GM18867 (cell line): Measurements from ENCODE around the gene SPON1.
A peak's percentile ranks its signal among the peaks of the same experiment; 100 is the strongest.
"Not testable (repeated sequence)": the region's sequence is repeated elsewhere in the genome, so short reads cannot be mapped to it uniquely, and the experiment has no call there.

Source experiments
- ATAC-seq: cut with Tn5 transposase; IDR thresholded peaks from one replicate; pipeline ENCODE4 v1.9.1; 2021; ENCODE audit warnings: mild to moderate bottlenecking, moderate library complexity; ENCODE audit not compliant: unreplicated experiment

Gene SPON1

GRCh38 chr11:14232652-14233051 lies 270.1 kb downstream of the SPON1 start:
- no peak for ATAC-seq

GRCh38 chr11:14234446-14234845 lies 271.9 kb downstream of the SPON1 start:
- ATAC-seq: no peak

DNA sequence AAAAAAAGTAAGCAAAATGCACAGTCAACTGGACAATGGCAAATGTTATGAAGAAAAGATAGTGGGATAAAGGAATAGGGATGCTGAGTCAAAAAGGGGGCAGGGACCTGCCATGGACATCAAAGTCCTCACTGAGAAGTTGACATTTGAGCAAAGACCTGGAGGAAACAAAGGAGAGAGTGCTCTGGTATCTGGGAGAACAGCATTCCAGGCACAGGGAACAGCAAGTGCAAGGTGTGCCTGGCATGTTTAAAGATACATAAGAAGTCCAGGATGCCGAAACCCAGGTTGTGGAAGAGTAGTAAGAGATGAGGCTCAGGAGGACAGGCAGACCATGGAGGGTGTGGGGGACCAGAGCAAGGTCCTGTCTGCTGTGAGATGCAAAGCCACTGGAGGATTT lies 273.2 kb downstream of the SPON1 start:
- ATAC-seq: no peak

DNA sequence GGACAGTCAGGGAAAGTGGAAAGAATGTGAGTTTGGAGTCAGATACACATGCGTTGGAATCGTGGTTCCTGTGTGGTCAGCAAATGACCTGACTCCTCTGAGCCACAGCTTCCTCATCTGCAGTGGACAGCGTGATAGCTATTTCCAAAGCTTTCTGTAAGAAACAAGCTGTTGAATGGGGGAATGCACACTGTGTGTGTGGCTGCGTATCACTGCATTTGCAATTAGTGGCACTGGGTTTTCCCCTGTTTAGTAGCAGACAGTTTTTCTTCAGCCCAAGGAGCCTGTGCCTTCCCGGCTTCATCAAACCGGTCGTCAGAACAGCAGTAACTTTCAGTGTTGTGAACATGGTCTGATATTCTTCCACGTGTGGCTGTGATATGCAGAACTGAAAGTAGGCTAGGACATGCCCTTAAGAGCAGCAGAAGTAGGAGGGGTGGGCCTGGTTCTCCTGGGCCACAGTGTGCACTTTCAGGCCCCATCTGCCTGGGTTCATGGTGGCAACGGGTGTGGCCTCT lies 275.0 kb downstream of the SPON1 start:
- peak; percentile 99 for ATAC-seq

DNA sequence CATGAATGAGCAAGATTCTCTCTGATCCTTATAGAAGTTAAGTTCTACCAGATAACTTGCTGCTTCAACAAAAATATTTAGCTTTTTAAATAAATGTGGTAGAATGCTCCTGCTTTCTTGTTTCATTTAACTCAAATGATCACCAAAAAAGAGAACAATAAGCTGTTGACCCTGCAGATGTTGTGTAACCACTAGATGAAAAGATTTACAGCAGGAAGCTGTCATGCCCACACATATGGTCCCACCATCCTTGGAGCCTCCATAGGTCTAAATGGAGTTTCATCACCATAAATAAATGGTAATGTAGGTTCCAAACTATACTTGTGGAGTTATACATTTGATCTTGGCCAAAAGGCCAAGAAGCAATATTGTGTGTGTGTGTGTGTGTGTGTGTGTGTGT lies 277.7 kb downstream of the SPON1 start:
- no peak for ATAC-seq

- ATAC-seq: no peak
Measured at GRCh38 chr11:14240951-14241350, 278.4 kb downstream of the SPON1 start.

- ATAC-seq: no peak
Measured at GRCh38 chr11:14242187-14242586, 279.7 kb downstream of the SPON1 start.

GRCh38 chr11:14242733-14243132 lies 280.2 kb downstream of the SPON1 start:
- no peak for ATAC-seq

GRCh38 chr11:14244926-14245325 lies 282.4 kb downstream of the SPON1 start:
- ATAC-seq: no peak

DNA sequence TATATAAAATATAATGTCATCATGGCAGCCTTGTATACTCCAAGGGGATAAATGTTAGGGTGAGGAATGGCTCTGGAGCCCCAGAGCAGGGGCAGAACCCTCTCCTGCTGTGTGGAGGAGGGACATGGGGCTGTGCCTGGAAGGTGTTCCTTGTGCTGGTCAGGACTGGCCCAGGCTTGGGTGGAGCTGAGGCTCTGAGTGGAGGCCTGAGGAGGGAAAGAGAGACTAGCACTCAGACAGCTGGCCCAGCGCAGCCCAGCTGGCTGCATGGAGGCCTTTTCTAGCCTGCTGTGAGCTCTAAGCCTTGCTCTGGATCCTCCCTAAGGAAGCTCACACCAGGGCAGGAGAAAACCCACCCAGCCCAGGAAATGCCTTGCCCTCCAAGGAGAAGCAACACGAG lies 282.9 kb downstream of the SPON1 start:
- ATAC-seq: no peak

DNA sequence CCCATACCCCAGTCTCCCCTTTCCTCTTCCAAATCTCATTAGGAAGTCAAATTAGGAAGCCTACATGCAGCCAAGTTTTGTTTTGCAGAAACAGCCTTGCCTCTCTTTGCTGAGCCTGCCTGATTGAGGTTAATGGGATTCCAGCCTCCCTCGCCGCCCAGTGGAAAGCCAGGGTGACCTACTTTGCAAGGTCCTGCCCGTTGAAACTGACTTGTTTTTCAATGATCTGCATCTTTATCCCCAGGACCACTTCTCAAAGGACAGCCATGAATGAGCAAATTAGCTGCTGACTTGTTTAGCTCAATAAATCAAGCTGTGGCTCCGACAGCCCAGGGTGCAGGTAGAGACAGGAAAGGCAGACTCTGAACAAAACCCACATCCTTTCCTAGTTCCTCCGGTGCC lies 286.1 kb downstream of the SPON1 start:
- ATAC-seq: no peak

DNA sequence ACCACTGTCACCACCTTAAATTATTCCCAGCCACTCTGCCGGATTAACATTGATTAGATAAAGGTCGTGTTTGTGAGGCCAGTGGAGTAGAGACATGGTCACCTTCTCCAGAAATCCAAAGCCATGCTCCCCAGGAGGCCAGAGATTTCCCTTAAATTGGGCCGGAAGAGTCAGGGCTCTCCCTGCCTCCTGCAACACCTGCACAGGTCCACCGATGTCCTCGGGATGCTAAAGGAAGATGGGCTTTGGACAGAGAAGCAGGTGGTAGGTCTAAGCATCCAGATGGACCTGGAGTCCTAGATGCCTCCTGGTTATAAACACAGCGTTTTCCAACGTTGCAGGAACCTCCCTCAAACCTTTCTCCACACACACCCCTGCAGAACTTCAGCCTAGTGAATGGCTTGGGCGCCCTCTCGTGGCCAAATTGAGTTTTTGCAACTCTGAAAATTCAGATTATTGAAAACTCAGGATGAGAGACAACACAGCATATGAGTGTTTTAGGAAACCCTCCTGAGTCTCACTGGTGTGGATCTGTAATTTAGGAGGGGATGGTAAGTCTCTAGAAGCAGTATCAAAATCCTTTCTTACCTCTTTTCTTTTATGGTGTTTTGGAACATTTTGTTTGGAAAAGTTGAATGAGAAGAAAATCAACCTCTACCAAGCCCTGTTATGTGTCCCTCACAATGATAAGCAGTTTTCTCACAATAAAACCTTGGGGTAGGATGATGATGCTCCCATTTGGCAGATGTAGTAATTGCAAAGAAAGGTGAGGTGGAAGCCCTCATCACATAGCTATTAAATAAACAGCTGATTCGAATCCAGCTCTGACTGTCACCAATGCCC lies 286.8 kb downstream of the SPON1 start:
- no peak for ATAC-seq

DNA sequence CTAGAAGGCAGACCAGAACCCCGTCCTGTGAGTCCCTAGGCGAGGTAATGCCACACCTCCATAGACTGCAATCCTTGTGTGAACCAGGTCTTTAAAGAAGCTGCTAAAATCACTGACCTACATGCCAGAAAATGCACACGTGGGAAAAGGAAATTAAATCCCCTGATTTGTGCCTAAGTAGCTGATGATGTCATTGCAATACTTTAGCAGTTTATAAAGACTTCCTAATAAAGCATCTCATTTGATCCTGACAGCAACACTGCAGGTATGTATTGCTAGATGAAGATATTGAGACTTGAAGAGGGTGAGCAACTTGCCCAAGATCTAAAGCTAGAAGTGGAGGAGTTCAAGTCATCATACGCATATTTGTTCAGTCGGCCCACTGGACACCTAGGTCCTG lies 289.2 kb downstream of the SPON1 start:
- no peak for ATAC-seq

- ATAC-seq: not testable (repeated sequence)
Measured at GRCh38 chr11:14252501-14252900, 290.0 kb downstream of the SPON1 start.

GRCh38 chr11:14253421-14253820 lies 290.9 kb downstream of the SPON1 start:
- ATAC-seq: no peak

DNA sequence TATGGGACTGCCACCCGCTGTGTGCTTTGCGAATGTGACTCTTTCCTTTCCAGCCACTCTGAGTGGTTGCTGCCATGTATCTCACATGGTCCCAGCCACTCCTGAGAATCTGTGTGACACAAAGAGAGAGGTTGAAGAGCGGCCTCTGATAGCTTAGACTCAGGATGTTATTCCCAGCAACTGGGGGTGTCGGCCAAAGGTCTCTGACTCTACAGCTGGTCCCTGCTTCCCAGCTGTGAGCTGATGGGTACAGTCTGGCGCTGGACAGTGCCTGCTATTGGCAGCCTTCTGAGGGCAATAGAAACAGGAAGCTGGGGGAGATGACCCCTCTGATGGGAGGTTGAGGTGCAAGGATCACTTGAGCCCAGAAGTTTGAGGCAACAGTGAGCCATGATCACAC lies 291.3 kb downstream of the SPON1 start:
- no peak for ATAC-seq

DNA sequence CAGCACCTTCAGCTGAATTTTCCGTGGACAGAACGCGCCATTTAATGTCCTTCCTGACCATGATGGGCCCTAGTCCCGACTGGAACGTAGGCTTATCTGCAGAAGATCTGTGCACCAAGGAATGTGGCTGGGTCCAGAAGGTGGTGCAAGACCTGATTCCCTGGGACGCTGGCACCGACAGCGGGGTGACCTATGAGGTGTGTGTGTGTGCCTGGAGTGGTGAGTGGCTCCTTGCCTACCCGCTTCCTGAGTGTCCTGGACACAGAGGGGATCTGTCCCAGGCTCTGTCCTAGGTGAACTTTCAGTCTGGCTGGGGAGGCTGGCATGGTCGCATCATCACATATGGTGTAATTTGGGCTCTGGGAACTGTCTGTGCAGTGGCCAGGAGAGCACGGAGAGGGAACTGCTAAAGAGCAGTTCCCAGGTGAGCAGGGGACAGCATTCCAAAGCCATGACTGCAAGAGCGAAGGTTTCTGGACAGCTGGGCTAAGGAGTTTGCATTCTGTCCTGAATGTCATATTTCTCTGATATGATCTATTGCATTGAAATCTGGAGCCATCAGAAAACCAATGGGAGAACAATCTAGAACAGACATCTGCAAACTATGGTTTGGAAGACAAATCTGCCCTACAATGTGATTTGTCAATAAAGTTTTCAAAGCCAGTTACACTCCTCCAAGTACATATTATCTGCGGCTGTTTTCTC lies 292.2 kb downstream of the SPON1 start:
- no peak for ATAC-seq

GRCh38 chr11:14255238-14255534 lies 292.7 kb downstream of the SPON1 start:
- ATAC-seq: no peak

GRCh38 chr11:14258221-14258935 lies 295.9 kb downstream of the SPON1 start:
- no peak for ATAC-seq

DNA sequence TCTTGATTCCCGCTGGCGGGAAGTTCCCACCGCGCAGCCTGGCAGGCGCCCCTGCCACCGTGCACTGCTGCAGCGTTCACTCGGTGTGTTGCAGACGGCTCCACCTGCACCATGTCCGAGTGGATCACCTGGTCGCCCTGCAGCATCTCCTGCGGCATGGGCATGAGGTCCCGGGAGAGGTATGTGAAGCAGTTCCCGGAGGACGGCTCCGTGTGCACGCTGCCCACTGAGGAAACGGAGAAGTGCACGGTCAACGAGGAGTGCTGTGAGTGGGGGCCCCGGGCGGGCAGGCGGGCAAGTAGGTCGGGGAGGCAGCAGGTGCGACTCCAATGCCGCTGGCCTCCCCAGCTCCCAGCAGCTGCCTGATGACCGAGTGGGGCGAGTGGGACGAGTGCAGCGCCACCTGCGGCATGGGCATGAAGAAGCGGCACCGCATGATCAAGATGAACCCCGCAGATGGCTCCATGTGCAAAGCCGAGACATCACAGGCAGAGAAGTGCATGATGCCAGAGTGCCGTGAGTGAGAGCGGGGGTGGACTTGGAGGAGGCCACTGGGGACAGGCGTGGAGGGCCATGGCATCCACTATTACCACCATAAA lies 296.8 kb downstream of the SPON1 start:
- no peak for ATAC-seq

DNA sequence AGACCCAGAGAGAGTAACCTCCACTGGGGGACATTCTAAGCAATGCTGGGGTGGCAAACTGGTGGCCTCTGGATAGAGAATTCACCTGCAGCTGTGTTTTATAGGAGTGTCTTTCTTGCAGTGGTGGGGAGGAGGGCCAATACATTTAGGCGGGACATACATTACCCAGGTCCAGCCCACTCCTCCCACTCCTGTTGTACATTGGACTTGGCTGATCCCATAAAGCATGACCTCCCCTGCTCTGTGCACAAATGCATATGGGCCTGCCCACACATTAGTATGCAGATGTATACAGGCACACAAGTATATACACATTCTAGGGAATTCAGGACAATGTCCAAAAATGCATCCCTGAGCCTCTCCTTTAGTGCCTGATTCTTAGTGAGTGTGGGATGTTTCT lies 297.4 kb downstream of the SPON1 start:
- ATAC-seq: no peak
